Osteocyte (in vitro differentiated cells): ENCODE measurements around the gene SHMT2. TPM values are rescaled to one million over a fixed set of nuclear protein-coding genes. Genes with fewer than 3 reads are reported as not detected.

Experiments used
- DNase-seq: peaks from one replicate; pipeline ENCODE4 v3.0.0; 2021; ENCODE audit warnings: mixed read lengths; ENCODE audit not compliant: unreplicated experiment; ENCODE audit errors: extremely low spot score
- H3K27ac Mint-ChIP-seq: one replicate; pipeline ENCODE4 v1.8.0; 2021; ENCODE audit warnings: mild to moderate bottlenecking, mixed read lengths; ENCODE audit not compliant: unreplicated experiment
- H3K27me3 Mint-ChIP-seq: one replicate; pipeline ENCODE4 v1.8.0; 2021; ENCODE audit warnings: mixed read lengths; ENCODE audit not compliant: unreplicated experiment
- H3K36me3 Mint-ChIP-seq: one replicate; pipeline ENCODE4 v1.8.0; 2021; ENCODE audit warnings: mixed read lengths; ENCODE audit not compliant: unreplicated experiment
- H3K4me1 Mint-ChIP-seq: one replicate; pipeline ENCODE4 v1.8.0; 2021; ENCODE audit warnings: mixed read lengths; ENCODE audit not compliant: unreplicated experiment
- H3K4me3 Mint-ChIP-seq: one replicate; pipeline ENCODE4 v1.8.0; 2021; ENCODE audit warnings: mild to moderate bottlenecking, moderate library complexity, mixed read lengths; ENCODE audit not compliant: unreplicated experiment
- H3K9me3 Mint-ChIP-seq: one replicate; pipeline ENCODE4 v1.8.0; 2021; ENCODE audit warnings: mixed read lengths; ENCODE audit not compliant: unreplicated experiment
- CTCF ChIP-seq: fragments of 200-600 bp; sonication (generic); IDR thresholded peaks from 2 replicates; pipeline ENCODE4 v1.5.0; 2021; ENCODE audit warnings: antibody characterized with exemption, mild to moderate bottlenecking, moderate library complexity
- total RNA-seq: library from RNA; stranded (reverse); gene quantifications from 2 replicates; pipeline ENCODE4 v1.2.1, GENCODE V29; 2021

Gene SHMT2
- total RNA-seq, 1 donor from 2014 or later: 263 TPM

GRCh38 chr12:57240066-57240921, 10.8 kb downstream of the SHMT2 start:
- H3K4me3 Mint-ChIP-seq: peak overlapping the region; percentile 91
- peak overlapping the region; percentile 91 for H3K27ac Mint-ChIP-seq
- peaks cover 2% of the 10 kb centered on the region for H3K27me3 Mint-ChIP-seq
- DNase-seq: no peak
- no peak for TF ChIP-seq CTCF
- peaks cover 71% of the 10 kb centered on the region for H3K4me1 Mint-ChIP-seq
- peaks cover 1% of the 10 kb centered on the region for H3K36me3 Mint-ChIP-seq
- H3K9me3 Mint-ChIP-seq: no peaks in the 10 kb centered on the region

GRCh38 chr12:57240926-57241401, 11.5 kb downstream of the SHMT2 start:
- peak overlapping the region; percentile 91 for H3K27ac Mint-ChIP-seq
- no peaks in the 10 kb centered on the region for H3K9me3 Mint-ChIP-seq
- H3K36me3 Mint-ChIP-seq: peaks cover 1% of the 10 kb centered on the region
- H3K4me1 Mint-ChIP-seq: peaks cover 66% of the 10 kb centered on the region
- TF ChIP-seq CTCF: peak; percentile 11
- H3K4me3 Mint-ChIP-seq: peak overlapping the region; percentile 91
- DNase-seq: no peak
- H3K27me3 Mint-ChIP-seq: peaks cover 2% of the 10 kb centered on the region

- DNase-seq: no peak
- Mint-ChIP-seq H3K36me3 (peaks cover 1% of the 10 kb centered on the region), H3K27me3 (peaks cover 2% of the 10 kb centered on the region), H3K9me3 (no peaks in the 10 kb centered on the region), H3K27ac (no peak overlapping the region), H3K4me3 (peak overlapping the region; percentile 91), H3K4me1 (peaks cover 62% of the 10 kb centered on the region)
- TF ChIP-seq CTCF: no peak
Observed at GRCh38 chr12:57241402-57242310, 12.1 kb downstream of the SHMT2 start.

GRCh38 chr12:57242329-57242690, 12.8 kb downstream of the SHMT2 start:
- no peak overlapping the region for H3K27ac Mint-ChIP-seq
- DNase-seq: no peak
- no peak for TF ChIP-seq CTCF
- peaks cover 56% of the 10 kb centered on the region for H3K4me1 Mint-ChIP-seq
- H3K9me3 Mint-ChIP-seq: no peaks in the 10 kb centered on the region
- H3K36me3 Mint-ChIP-seq: peaks cover 1% of the 10 kb centered on the region
- peaks cover 2% of the 10 kb centered on the region for H3K27me3 Mint-ChIP-seq
- H3K4me3 Mint-ChIP-seq: peak overlapping the region; percentile 91
